Ovary (tissue), 3 donors: Measurements from ENCODE around the gene CDK5RAP2.

ENCODE experiments used
- EP300 ChIP-seq: sonication (generic); formaldehyde crosslinking; IDR thresholded peaks from one replicate; pipeline ENCODE4 v1.6.1; 2017; ENCODE audit warnings: antibody characterized with exemption
- TF ChIP-seq, protein P1 (sequence below), 3 donors: fragments of 450-650 bp in 2 of 3; fragments of 200-600 bp in 1 of 3; IDR thresholded peaks; one replicate each; pipeline versions ENCODE4 v1.5.1 to v1.8.0; 2016 to 2022; ENCODE audit warnings: antibody characterized with exemption in 3 of 3, mild to moderate bottlenecking in 1 of 3
- donor health status: DM: no; HTN: no; CAD: no.

- TF ChIP-seq, protein P1, sequence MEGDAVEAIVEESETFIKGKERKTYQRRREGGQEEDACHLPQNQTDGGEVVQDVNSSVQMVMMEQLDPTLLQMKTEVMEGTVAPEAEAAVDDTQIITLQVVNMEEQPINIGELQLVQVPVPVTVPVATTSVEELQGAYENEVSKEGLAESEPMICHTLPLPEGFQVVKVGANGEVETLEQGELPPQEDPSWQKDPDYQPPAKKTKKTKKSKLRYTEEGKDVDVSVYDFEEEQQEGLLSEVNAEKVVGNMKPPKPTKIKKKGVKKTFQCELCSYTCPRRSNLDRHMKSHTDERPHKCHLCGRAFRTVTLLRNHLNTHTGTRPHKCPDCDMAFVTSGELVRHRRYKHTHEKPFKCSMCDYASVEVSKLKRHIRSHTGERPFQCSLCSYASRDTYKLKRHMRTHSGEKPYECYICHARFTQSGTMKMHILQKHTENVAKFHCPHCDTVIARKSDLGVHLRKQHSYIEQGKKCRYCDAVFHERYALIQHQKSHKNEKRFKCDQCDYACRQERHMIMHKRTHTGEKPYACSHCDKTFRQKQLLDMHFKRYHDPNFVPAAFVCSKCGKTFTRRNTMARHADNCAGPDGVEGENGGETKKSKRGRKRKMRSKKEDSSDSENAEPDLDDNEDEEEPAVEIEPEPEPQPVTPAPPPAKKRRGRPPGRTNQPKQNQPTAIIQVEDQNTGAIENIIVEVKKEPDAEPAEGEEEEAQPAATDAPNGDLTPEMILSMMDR (IDR thresholded peaks at IDR 0.05) = no peak
- no peak for TF ChIP-seq EP300
Observed at GRCh38 chr9:120564589-120564988, 15.4 kb downstream of the CDK5RAP2 start.
